ENCODE measurements around the gene ZNF778. TPM values are rescaled to one million over a fixed set of nuclear protein-coding genes. Genes with fewer than 3 reads are reported as not detected.
"Not testable (repeated sequence)": the region's sequence is repeated elsewhere in the genome, so short reads cannot be mapped to it uniquely, and the experiment has no call there.

ZNF778 gene
- polyA plus RNA-seq, 2 donors, result 1.4 to 2.9 TPM

DNA sequence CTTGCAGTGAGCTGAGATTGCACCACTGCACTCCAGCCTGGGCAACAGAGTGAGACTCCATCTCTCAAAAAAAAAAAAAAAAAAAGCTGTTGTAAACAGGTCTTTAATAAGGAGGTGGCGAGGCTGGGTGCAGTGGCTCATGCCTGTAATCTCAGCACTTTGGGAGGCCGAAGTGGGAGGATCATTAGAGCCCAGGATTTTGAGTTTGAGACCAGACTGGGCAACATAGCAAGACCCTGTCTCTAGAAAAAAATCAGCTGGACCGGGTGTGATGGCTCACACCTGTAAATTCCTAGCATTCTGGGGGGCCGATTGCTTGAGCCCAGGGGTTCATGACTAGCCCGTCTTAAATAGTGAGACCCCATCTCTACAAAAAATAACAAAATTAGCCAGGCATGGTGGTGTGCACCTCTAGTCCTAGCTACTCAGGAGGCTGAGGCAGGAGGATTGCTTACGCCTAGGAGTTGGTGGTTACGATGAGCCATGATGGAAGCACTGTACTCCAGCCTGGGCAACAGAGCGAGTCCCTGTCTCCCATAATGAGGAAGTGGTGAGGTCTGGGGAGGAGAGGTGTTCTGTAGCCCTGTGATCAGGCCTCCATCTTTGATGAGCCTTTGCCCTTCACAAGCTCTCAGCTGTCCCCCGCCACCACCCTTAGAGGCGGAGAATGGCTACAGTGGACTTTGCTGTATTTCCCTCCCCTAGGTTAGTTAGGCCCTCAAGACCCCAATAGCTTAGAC, 36.2 kb downstream of the ZNF778 start:
- Histone ChIP-seq H3K4me3 (ENCODE audit: low read depth in 1 of 2, low read length in 2 of 2) (no peak overlapping the region), H3K27me3 (ENCODE audit: control insufficient read depth in 1 of 2, insufficient read depth in 2 of 2, low read length in 2 of 2) (no peaks in the 10 kb centered on the region)
- WGBS, 2 donors, result 95 to 96% methylated on average over 10 of the region's 10 CpGs

GRCh38 chr16:89256651-89257254, 39.2 kb downstream of the ZNF778 start:
- H3K27ac ChIP-seq (ENCODE audit: low read depth in 2 of 2, low read length in 1 of 2), result peak overlapping the region in 1 of 2 donors; percentile 39
- WGBS, 2 donors, result 7 to 10% methylated on average over 43 to 57 of the region's 57 CpGs
- peak overlapping the region; percentile 31 to 41 for H3K4me3 ChIP-seq (ENCODE audit: low read depth in 1 of 2, low read length in 2 of 2)
- no peaks in the 10 kb centered on the region for H3K9me3 ChIP-seq (ENCODE audit: control insufficient read depth in 2 of 2, insufficient read depth in 1 of 2, low read depth in 1 of 2, low read length in 1 of 2)
- H3K36me3 ChIP-seq (ENCODE audit: control insufficient read depth in 2 of 2, insufficient read depth in 2 of 2, low read length in 1 of 2), result no peaks in the 10 kb centered on the region
- H3K27me3 ChIP-seq (ENCODE audit: control insufficient read depth in 1 of 2, insufficient read depth in 2 of 2, low read length in 2 of 2), result no peaks in the 10 kb centered on the region
- peaks cover 0 to 12% of the 10 kb centered on the region in 2 donors for H3K4me1 ChIP-seq (ENCODE audit: control insufficient read depth in 2 of 2, insufficient read depth in 2 of 2, low read length in 1 of 2)

More for the DNA sequence above, 36.2 kb downstream of the ZNF778 start:
- Histone ChIP-seq H3K36me3 (ENCODE audit: control insufficient read depth in 2 of 2, insufficient read depth in 2 of 2, low read length in 1 of 2) (no peaks in the 10 kb centered on the region), H3K4me1 (ENCODE audit: control insufficient read depth in 2 of 2, insufficient read depth in 2 of 2, low read length in 1 of 2) (peaks cover 0 to 12% of the 10 kb centered on the region in 2 donors), H3K27ac (ENCODE audit: low read depth in 2 of 2, low read length in 1 of 2) (no peak overlapping the region), H3K9me3 (ENCODE audit: control insufficient read depth in 2 of 2, insufficient read depth in 1 of 2, low read depth in 1 of 2, low read length in 1 of 2) (no peaks in the 10 kb centered on the region)

GRCh38 chr16:89257281-89257731, 39.8 kb downstream of the ZNF778 start:
- peak overlapping the region; percentile 31 to 41 for H3K4me3 ChIP-seq (ENCODE audit: low read depth in 1 of 2, low read length in 2 of 2)
- 2 to 3% methylated on average over 40 to 44 of the region's 44 CpGs for WGBS, 2 donors

GRCh38 chr16:89257757-89258465, 40.4 kb downstream of the ZNF778 start:
- Histone ChIP-seq H3K4me1 (ENCODE audit: control insufficient read depth in 2 of 2, insufficient read depth in 2 of 2, low read length in 1 of 2) (peaks cover 0 to 12% of the 10 kb centered on the region in 2 donors), H3K36me3 (ENCODE audit: control insufficient read depth in 2 of 2, insufficient read depth in 2 of 2, low read length in 1 of 2) (no peaks in the 10 kb centered on the region), H3K4me3 (ENCODE audit: low read depth in 1 of 2, low read length in 2 of 2) (no peak overlapping the region), H3K27me3 (ENCODE audit: control insufficient read depth in 1 of 2, insufficient read depth in 2 of 2, low read length in 2 of 2) (no peaks in the 10 kb centered on the region), H3K9me3 (ENCODE audit: control insufficient read depth in 2 of 2, insufficient read depth in 1 of 2, low read depth in 1 of 2, low read length in 1 of 2) (peaks cover 0 to 2% of the 10 kb centered on the region in 2 donors), H3K27ac (ENCODE audit: low read depth in 2 of 2, low read length in 1 of 2) (no peak overlapping the region)
- 67 to 69% methylated on average over 18 of the region's 18 CpGs for WGBS, 2 donors

More at GRCh38 chr16:89257281-89257731, 39.8 kb downstream of the ZNF778 start:
- Histone ChIP-seq H3K27me3 (ENCODE audit: control insufficient read depth in 1 of 2, insufficient read depth in 2 of 2, low read length in 2 of 2) (no peaks in the 10 kb centered on the region), H3K36me3 (ENCODE audit: control insufficient read depth in 2 of 2, insufficient read depth in 2 of 2, low read length in 1 of 2) (no peaks in the 10 kb centered on the region), H3K9me3 (ENCODE audit: control insufficient read depth in 2 of 2, insufficient read depth in 1 of 2, low read depth in 1 of 2, low read length in 1 of 2) (peaks cover 0 to 2% of the 10 kb centered on the region in 2 donors), H3K4me1 (ENCODE audit: control insufficient read depth in 2 of 2, insufficient read depth in 2 of 2, low read length in 1 of 2) (peaks cover 0 to 12% of the 10 kb centered on the region in 2 donors), H3K27ac (ENCODE audit: low read depth in 2 of 2, low read length in 1 of 2) (no peak overlapping the region)

DNA sequence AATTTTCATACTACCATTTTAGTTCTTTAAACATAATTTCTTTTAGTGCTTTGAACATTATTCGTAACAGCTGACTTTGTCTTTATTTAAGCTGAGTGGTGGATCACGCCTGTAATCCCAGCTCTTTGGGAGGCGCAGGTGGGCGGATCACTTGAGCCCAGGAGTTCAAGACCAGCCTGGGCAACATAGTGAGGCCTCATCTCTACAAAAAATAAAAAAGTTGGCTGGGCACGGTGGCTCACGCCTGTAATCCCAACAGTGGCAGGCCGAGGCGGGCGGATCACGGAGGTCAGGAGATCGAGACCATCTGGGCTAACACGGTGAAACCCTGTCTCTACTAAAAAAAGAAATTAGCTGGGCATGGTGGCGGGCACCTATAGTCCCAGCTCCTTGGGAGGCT, 42.4 kb downstream of the ZNF778 start:
- peaks cover 0 to 12% of the 10 kb centered on the region in 2 donors for H3K4me1 ChIP-seq (ENCODE audit: control insufficient read depth in 2 of 2, insufficient read depth in 2 of 2, low read length in 1 of 2)
- not testable (repeated sequence) for H3K36me3 ChIP-seq (ENCODE audit: control insufficient read depth in 2 of 2, insufficient read depth in 2 of 2, low read length in 1 of 2); H3K27ac ChIP-seq (ENCODE audit: low read depth in 2 of 2, low read length in 1 of 2); H3K4me3 ChIP-seq (ENCODE audit: low read depth in 1 of 2, low read length in 2 of 2); H3K9me3 ChIP-seq (ENCODE audit: control insufficient read depth in 2 of 2, insufficient read depth in 1 of 2, low read depth in 1 of 2, low read length in 1 of 2); H3K27me3 ChIP-seq (ENCODE audit: control insufficient read depth in 1 of 2, insufficient read depth in 2 of 2, low read length in 2 of 2)
- 96% methylated on average over 13 of the region's 13 CpGs for WGBS, 2 donors

DNA sequence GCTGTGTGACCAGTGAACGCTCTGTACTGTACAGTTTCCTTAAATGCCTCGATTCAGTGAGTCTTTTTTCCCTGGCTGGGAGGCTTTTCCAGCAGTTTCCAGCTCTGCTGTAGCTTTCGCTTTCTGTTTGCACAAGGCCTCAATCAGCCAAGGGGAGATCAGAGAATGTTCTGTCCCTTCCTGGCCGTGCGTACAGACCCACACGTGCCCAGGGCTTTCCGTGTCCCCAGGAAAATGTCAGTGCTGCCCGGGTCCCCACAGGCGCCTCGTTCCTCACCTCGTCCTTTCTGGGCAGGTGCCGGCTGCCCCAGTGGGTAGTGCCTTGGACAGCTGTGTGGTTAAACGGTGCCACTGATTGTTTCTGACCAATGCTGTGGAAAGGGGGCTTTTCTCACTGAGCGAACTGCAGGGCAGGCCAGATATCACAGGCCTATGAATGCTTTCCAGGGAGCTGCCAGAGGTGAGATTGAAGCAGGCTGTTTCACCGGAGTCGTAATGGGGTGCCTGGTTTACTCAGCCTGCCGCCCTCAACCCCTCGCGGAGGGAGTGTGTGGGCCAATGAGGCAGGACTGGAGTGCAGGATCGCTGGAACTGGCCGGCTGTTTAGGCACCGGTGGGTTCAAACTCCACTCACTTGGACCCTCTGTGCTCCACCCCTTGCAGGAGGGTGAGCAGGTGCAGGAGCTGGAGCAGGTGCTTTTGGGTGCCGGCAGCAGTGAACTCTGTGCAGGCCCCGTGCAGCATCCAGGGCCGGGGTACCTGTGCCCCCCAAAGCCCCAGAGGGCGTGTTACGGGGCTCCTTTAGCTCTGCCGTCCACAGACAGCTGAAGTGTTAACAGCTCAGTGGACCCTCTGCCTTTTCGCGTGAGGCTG, 44.4 kb downstream of the ZNF778 start:
- Histone ChIP-seq H3K27ac (ENCODE audit: low read depth in 2 of 2, low read length in 1 of 2) (no peak overlapping the region), H3K4me3 (ENCODE audit: low read depth in 1 of 2, low read length in 2 of 2) (no peak overlapping the region), H3K36me3 (ENCODE audit: control insufficient read depth in 2 of 2, insufficient read depth in 2 of 2, low read length in 1 of 2) (peaks cover 0 to 9% of the 10 kb centered on the region in 2 donors), H3K4me1 (ENCODE audit: control insufficient read depth in 2 of 2, insufficient read depth in 2 of 2, low read length in 1 of 2) (peaks cover 0 to 8% of the 10 kb centered on the region in 2 donors), H3K27me3 (ENCODE audit: control insufficient read depth in 1 of 2, insufficient read depth in 2 of 2, low read length in 2 of 2) (no peaks in the 10 kb centered on the region), H3K9me3 (ENCODE audit: control insufficient read depth in 2 of 2, insufficient read depth in 1 of 2, low read depth in 1 of 2, low read length in 1 of 2) (peaks cover 0 to 2% of the 10 kb centered on the region in 2 donors)
- 76 to 83% methylated on average over 30 of the region's 30 CpGs for WGBS, 2 donors

DNA sequence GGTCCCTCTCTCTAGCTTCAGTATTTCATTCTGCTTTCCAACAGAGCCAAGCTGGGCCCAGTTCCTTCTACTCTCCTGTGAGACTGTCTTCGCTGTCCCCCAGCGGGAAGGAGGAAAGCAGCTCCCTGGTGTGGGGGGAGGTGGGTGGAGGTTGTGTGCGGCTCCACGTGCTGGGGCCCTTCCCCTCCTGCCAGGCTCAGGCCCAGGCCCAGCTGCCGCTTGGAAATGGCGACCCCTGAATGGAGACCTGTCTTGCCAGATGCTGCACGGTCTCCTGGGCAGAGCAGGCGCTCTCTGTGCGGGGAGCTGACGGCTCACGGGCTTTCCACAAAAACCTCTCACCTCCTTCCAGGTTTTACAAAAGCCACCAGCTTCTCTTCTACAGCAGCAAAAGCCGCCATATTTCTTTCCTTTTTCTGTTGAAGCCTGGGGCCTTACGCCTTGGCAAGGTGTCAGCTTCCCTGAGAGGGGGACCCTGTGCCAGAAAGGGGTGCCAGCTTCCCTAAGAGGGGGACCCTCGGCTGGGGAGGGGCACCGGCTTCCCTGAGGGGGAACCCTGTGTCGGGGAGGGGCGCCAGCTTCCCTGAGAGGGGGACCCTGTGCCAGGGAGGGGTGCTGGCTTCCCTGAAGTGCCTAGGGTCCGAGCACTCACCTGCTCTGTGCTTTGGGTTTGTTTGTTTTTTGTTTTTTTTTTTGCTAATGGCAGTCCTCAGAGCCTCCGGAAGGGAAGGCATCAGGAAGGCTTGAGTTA, 47.5 kb downstream of the ZNF778 start:
- no peaks in the 10 kb centered on the region for H3K27me3 ChIP-seq (ENCODE audit: control insufficient read depth in 1 of 2, insufficient read depth in 2 of 2, low read length in 2 of 2)
- H3K4me3 ChIP-seq (ENCODE audit: low read depth in 1 of 2, low read length in 2 of 2), result no peak overlapping the region
- H3K36me3 ChIP-seq (ENCODE audit: control insufficient read depth in 2 of 2, insufficient read depth in 2 of 2, low read length in 1 of 2), result peaks cover 4 to 15% of the 10 kb centered on the region in 2 donors
- peaks cover 0 to 2% of the 10 kb centered on the region in 2 donors for H3K9me3 ChIP-seq (ENCODE audit: control insufficient read depth in 2 of 2, insufficient read depth in 1 of 2, low read depth in 1 of 2, low read length in 1 of 2)
- no peak overlapping the region for H3K27ac ChIP-seq (ENCODE audit: low read depth in 2 of 2, low read length in 1 of 2)
- H3K4me1 ChIP-seq (ENCODE audit: control insufficient read depth in 2 of 2, insufficient read depth in 2 of 2, low read length in 1 of 2), result no peaks in the 10 kb centered on the region
- 88 to 90% methylated on average over 19 of the region's 19 CpGs for WGBS, 2 donors

DNA sequence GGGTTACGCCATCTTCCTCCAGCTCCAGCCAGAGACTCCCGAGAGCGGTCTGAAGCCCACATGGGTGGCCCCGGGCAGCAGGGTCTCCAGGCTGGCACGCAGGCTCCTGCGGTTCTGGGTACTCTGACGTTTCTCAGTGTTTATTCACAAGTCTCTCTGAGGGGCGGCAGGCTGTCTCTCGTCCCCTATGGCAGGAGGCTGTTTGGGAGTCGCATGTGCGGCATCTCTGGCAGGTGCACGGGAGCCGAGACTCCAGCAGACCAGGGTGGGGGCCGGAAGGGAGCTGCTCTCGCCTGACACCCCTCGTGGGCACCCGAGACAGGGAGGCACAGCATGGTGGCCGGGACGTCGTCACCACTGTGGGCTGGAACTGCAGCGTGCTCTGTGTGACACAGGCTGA, 48.1 kb downstream of the ZNF778 start:
- H3K4me1 ChIP-seq (ENCODE audit: control insufficient read depth in 2 of 2, insufficient read depth in 2 of 2, low read length in 1 of 2), result no peaks in the 10 kb centered on the region
- no peak overlapping the region for H3K27ac ChIP-seq (ENCODE audit: low read depth in 2 of 2, low read length in 1 of 2)
- H3K36me3 ChIP-seq (ENCODE audit: control insufficient read depth in 2 of 2, insufficient read depth in 2 of 2, low read length in 1 of 2), result peaks cover 7 to 22% of the 10 kb centered on the region in 2 donors
- H3K9me3 ChIP-seq (ENCODE audit: control insufficient read depth in 2 of 2, insufficient read depth in 1 of 2, low read depth in 1 of 2, low read length in 1 of 2), result peaks cover 0 to 2% of the 10 kb centered on the region in 2 donors
- no peaks in the 10 kb centered on the region for H3K27me3 ChIP-seq (ENCODE audit: control insufficient read depth in 1 of 2, insufficient read depth in 2 of 2, low read length in 2 of 2)
- H3K4me3 ChIP-seq (ENCODE audit: low read depth in 1 of 2, low read length in 2 of 2), result no peak overlapping the region
- 88 to 93% methylated on average over 21 of the region's 21 CpGs for WGBS, 2 donors
